Aortic smooth muscle cell (primary cell): ENCODE measurements around the gene RPL21. TPM values are rescaled to one million over a fixed set of nuclear protein-coding genes. Genes with fewer than 3 reads are reported as not detected.

Experiments
- total RNA-seq: library from RNA; depleted of rRNA; stranded (reverse); fragments of >200 nt; gene quantifications from 2 replicates; pipeline ENCODE4 v1.2.3, GENCODE V29; 2014

Gene RPL21
- total RNA-seq: 602 and 742 TPM in 2 replicates

DNA sequence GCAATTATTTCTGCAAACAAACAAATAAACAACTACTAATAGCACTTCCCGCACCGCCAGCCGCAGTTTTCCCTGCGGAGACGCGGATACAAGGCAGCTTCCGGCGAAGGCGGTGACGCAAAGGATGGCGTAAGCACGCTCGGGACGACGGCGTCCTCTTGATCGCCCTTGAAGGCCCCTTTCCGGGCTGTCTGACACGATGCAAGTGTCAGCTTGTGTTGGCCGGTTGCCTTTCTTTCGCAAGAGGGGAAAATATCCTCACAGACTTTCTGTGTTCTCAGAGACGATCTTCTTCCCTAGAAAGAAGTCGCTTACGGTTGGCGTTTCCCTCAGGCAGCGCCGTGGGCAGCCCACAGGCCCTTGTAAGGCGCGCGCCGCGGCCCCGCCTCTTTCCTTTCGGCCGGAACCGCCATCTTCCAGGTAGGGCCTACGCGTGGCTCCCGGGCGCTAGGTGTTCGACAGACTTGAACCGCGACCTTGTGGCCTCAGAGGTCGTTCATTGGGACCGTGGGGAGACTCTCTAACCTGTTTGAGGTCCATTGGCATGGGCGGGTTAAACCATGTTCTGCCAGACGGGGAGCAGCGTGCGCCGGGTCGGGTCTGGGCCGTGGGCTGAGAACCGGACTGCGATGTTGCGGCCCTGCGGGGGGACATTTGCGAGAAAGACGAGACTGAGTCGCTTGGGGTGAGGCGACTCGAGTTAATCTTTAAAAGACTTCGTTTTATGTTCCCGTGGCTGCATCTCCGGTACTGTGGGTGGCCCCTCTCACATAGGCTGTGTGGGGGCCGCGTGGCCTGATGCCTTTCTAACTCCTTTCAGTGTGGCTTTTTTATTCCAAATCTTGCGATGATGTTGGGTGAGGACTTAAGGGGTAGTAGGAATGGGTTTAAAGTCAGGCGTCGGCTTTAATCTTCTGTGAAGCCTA lies at the start of gene RPL21:
TSS of gene RPL21 (plus strand) at position 393 of the 926 bp plus-strand sequence. CDS start 2,219 bp downstream, outside the sequence.

GRCh38 chr13:27270594-27271520 lies 19.5 kb downstream of the RPL21 start, which contains the start of gene RASL11A:
Gene RASL11A, plus strand, starts transcription at chr13:27270830. Its CDS starts 115 bp downstream, at chr13:27270945.

Other genes starting within 250 kb of the RPL21 start
- gene USP12, start 79.7 kb upstream of the RPL21 start, total RNA-seq: 24.9 and 26.8 TPM in 2 replicates
- 55.2 and 108 TPM in 2 replicates for gene RASL11A, start 19.3 kb downstream of the RPL21 start, total RNA-seq
- gene GTF3A, start 173.1 kb downstream of the RPL21 start, total RNA-seq: 86.0 and 110 TPM in 2 replicates
- gene MTIF3, start 199.0 kb downstream of the RPL21 start, total RNA-seq: 60.4 and 69.3 TPM in 2 replicates